Epithelial cell of proximal tubule (primary cell): ENCODE results near the gene FKBP14. TPM values are rescaled to one million over a fixed set of nuclear protein-coding genes. Genes with fewer than 3 reads are reported as not detected.

Experiments used
- DNase-seq: peaks from one replicate; pipeline ENCODE4 v3.0.0-alpha.2; 2011; ENCODE audit warnings: low read depth
- H3K4me3 ChIP-seq: 2 replicates; pipeline ENCODE4 v1.5.1; 2011; ENCODE audit warnings: low read depth, mild to moderate bottlenecking, low read length
- CTCF ChIP-seq: conservative IDR thresholded peaks from 2 replicates; pipeline ENCODE4 v1.5.1; 2012; ENCODE audit warnings: low read depth, mild to moderate bottlenecking, low read length
- total RNA-seq: library from RNA; depleted of rRNA; stranded (reverse); fragments of >200 nt; gene quantifications from 2 replicates; pipeline ENCODE4 v1.2.3, GENCODE V29; 2015

FKBP14 gene
- 7.8 and 12.6 TPM in 2 replicates for total RNA-seq

GRCh38 chr7:30026229-30027064 is at the start of gene FKBP14:
FKBP14 (minus strand) TSS chr7:30026702; CDS start chr7:30026508, 194 bp downstream.
- peak within 1 kb of the TSS; percentile 68 for H3K4me3 ChIP-seq
- DNase-seq = peak; percentile 96
- TF ChIP-seq CTCF = no peak

GRCh38 chr7:30074422-30075030 is 48.0 kb upstream of the FKBP14 start:
- TF ChIP-seq CTCF = peak; percentile 63

GRCh38 chr7:30072735-30073134 is 46.2 kb upstream of the FKBP14 start:
- DNase-seq = no peak
- no peak overlapping the region for H3K4me3 ChIP-seq
- TF ChIP-seq CTCF = no peak

More at GRCh38 chr7:30074422-30075030, 48.0 kb upstream of the FKBP14 start:
- no peak overlapping the region for H3K4me3 ChIP-seq
- DNase-seq = no peak

GRCh38 chr7:30070052-30070451 is 43.5 kb upstream of the FKBP14 start:
- DNase-seq = no peak
- no peak for TF ChIP-seq CTCF
- H3K4me3 ChIP-seq = no peak overlapping the region

GRCh38 chr7:30069096-30069867 is 42.8 kb upstream of the FKBP14 start:
- no peak for TF ChIP-seq CTCF
- DNase-seq = no peak
- no peak overlapping the region for H3K4me3 ChIP-seq

- DNase-seq = peak; percentile 87
- TF ChIP-seq CTCF = no peak
- no peak overlapping the region for H3K4me3 ChIP-seq
Measured at GRCh38 chr7:30068117-30068516, 41.6 kb upstream of the FKBP14 start.
